PC-3 (cell line): Measurements from ENCODE around the gene NRSN2.

ENCODE experiments used
- CTCF ChIP-seq: fragments of 300-600 bp; sonication (generic); conservative IDR thresholded peaks from 2 replicates; pipeline ENCODE4 v1.5.1; 2017; ENCODE audit warnings: antibody characterized with exemption, low read depth, mild to moderate bottlenecking, low read length
- EZH2phosphoT487 ChIP-seq: fragments of 300-600 bp; sonication (generic); IDR thresholded peaks from 2 replicates; pipeline ENCODE4 v1.6.1; 2018; ENCODE audit warnings: mild to moderate bottlenecking, antibody characterized with exemption, low read length, borderline replicate concordance

- no peak for TF ChIP-seq CTCF
- TF ChIP-seq EZH2phosphoT487: no peak
Observed at GRCh38 chr20:370151-370600, 23.3 kb downstream of the NRSN2 start.
